ENCODE measurements around the gene XRCC1.

- TF ChIP-seq CTCF (conservative IDR thresholded peaks at IDR 0.05; ENCODE audit: low read depth in 2 of 2) (no peak), EZH2phosphoT487 (IDR thresholded peaks at IDR 0.05; ENCODE audit: unreplicated experiment) (no peak), EZH2 (IDR thresholded peaks at IDR 0.05; ENCODE audit: low read depth, unreplicated experiment) (no peak), STAT1 (IDR thresholded peaks at IDR 0.05; ENCODE audit: unreplicated experiment) (no peak), CREB1 (CRISPR knock-in tag; IDR thresholded peaks at IDR 0.05; ENCODE audit: low read depth) (no peak), POLR2AphosphoS5 (IDR thresholded peaks at IDR 0.05; ENCODE audit: low read depth) (no peak), REST (IDR thresholded peaks at IDR 0.05; ENCODE audit: unreplicated experiment) (no peak), ETS1 (IDR thresholded peaks at IDR 0.05) (no peak), ZNF331 (CRISPR knock-in tag; IDR thresholded peaks at IDR 0.05; ENCODE audit: low read depth) (no peak)
Observed at GRCh38 chr19:43581467-43581866, 6.1 kb upstream of the XRCC1 start.
